HCT116 (cell line): Measurements from ENCODE around the gene MORN1. TPM values are rescaled to one million over a fixed set of nuclear protein-coding genes. Genes with fewer than 3 reads are reported as not detected.

ENCODE experiments used
- ATAC-seq: fragments of 200-7000 bp; cut with Tn5 transposase; 2 replicates; pipeline ENCODE4 v1.9.1; 2020; ENCODE audit warnings: mild to moderate bottlenecking, moderate library complexity
- BruUV-seq: library from RNA; stranded (reverse); fragments of 400-500 nt; replicated peaks from 2 replicates; lab custom pipeline; 2021; lab: Mats Ljungman, UMichigan
- CTCF ChIA-PET: fragments of 300-600 bp; sonication (Branson Sonifier 250); formaldehyde crosslinking; loops from one replicate; lab custom pipeline; 2021; ENCODE audit warnings: antibody characterized with exemption; lab: Charles Lee
- POLR2A ChIA-PET: fragments of 300-600, 350-600 bp; sonication (Branson Sonifier 250); formaldehyde crosslinking; loops from one replicate; lab custom pipeline; 2021; ENCODE audit warnings: antibody characterized with exemption; lab: Charles Lee
- RAD21 ChIA-PET, 2 experiments: fragments of 300-600 bp; sonication (Branson Sonifier 250); formaldehyde crosslinking; loops; one replicate each; lab custom pipeline; 2023; ENCODE audit warnings: low total read pairs in 2 of 2; ENCODE audit not compliant: uncharacterized antibody in 2 of 2, unreplicated experiment in 2 of 2, low non-redundant PET in 1 of 2; lab: Charles Lee
- DNase-seq: peaks from one replicate; pipeline ENCODE4 v3.0.0-alpha.2; 2010; ENCODE audit warnings: low read depth, low spot score
- H2AFZ ChIP-seq: fragments of 200-600 bp; shearing (Covaris generic), sonication (generic); 2 replicates; pipeline ENCODE4 v1.6.1; 2017; ENCODE audit warnings: low read depth, mixed run types, mixed read lengths, antibody characterized with exemption, low read length; ENCODE audit not compliant: poor library complexity, severe bottlenecking
- H3K27ac ChIP-seq: 2 replicates; pipeline ENCODE4 v1.5.1; 2012; ENCODE audit warnings: low read depth, low read length
- H3K27me3 ChIP-seq: fragments of 200-600 bp; sonication (generic); 2 replicates; pipeline ENCODE4 v1.6.1; 2016; ENCODE audit warnings: mixed run types, low read length, mixed read lengths; ENCODE audit not compliant: insufficient read depth
- H3K36me3 ChIP-seq, 2 experiments: fragments of 200-500 bp in 1 of 2; fragments of 200-600 bp in 1 of 2; sonication (Bioruptor generic) in 1 of 2; sonication (generic) in 1 of 2; 2 replicates each; pipeline versions ENCODE4 v1.5.1 to v1.6.1; 2014 to 2016; ENCODE audit warnings: low read length in 2 of 2, inconsistent platforms in 1 of 2, mixed read lengths in 1 of 2, mixed run types in 1 of 2; ENCODE audit not compliant: insufficient read depth in 2 of 2, control insufficient read depth in 1 of 2
- H3K4me1 ChIP-seq, 2 experiments: fragments of 200-600 bp in 1 of 2; sonication (generic) in 1 of 2; 2 replicates each; pipeline versions ENCODE4 v1.5.1 to v1.6.1; 2012 to 2017; ENCODE audit warnings: low read length in 2 of 2, inconsistent platforms in 1 of 2, mild to moderate bottlenecking in 1 of 2, mixed read lengths in 1 of 2, mixed run types in 1 of 2, moderate library complexity in 1 of 2; ENCODE audit not compliant: insufficient read depth in 2 of 2, control insufficient read depth in 1 of 2
- H3K4me2 ChIP-seq: fragments of 200-600 bp; sonication (generic); 2 replicates; pipeline ENCODE4 v1.6.1; 2017; ENCODE audit warnings: mixed run types, low read length, mixed read lengths
- H3K4me3 ChIP-seq, 2 experiments: fragments of 200-600 bp in 1 of 2; sonication (generic) in 1 of 2; replicated peaks in 1 of 2; 2 replicates each; pipeline ENCODE4 v1.5.1; 2011 to 2016; ENCODE audit warnings: low read length in 2 of 2, control low read depth in 1 of 2, low read depth in 1 of 2, mild to moderate bottlenecking in 1 of 2, mixed read lengths in 1 of 2, mixed run types in 1 of 2
- H3K79me2 ChIP-seq: fragments of 200-600 bp; sonication (generic); 2 replicates; pipeline ENCODE4 v1.6.1; 2017; ENCODE audit warnings: mild to moderate bottlenecking, mixed run types, low read length, moderate library complexity, mixed read lengths; ENCODE audit not compliant: insufficient read depth
- H3K9ac ChIP-seq: fragments of 200-600 bp; sonication (generic); 2 replicates; pipeline ENCODE4 v1.6.1; 2016; ENCODE audit warnings: low read length, mixed read lengths
- H3K9me2 ChIP-seq: fragments of 200-600 bp; sonication (generic), shearing (Covaris generic); 2 replicates; pipeline ENCODE4 v1.6.1; 2017; ENCODE audit warnings: mixed run types, mild to moderate bottlenecking, moderate library complexity; ENCODE audit not compliant: insufficient read depth
- H3K9me3 ChIP-seq, 2 experiments: fragments of 200-500 bp in 1 of 2; fragments of 200-600 bp in 1 of 2; sonication (Bioruptor generic) in 1 of 2; sonication (generic) in 1 of 2; 2 replicates each; pipeline ENCODE4 v1.6.1; 2014 to 2017; ENCODE audit warnings: low read length in 2 of 2, mixed read lengths in 2 of 2, inconsistent platforms in 1 of 2, low read depth in 1 of 2, mild to moderate bottlenecking in 1 of 2, mixed run types in 1 of 2, moderate library complexity in 1 of 2; ENCODE audit not compliant: control insufficient read depth in 1 of 2, insufficient read depth in 1 of 2
- H4K20me1 ChIP-seq: fragments of 200-600 bp; sonication (generic), shearing (Covaris generic); 2 replicates; pipeline ENCODE4 v1.6.1; 2017; ENCODE audit warnings: mixed run types, mild to moderate bottlenecking, moderate library complexity; ENCODE audit not compliant: insufficient read depth
- CEBPB ChIP-seq: IDR thresholded peaks from 2 replicates; pipeline ENCODE4 v1.6.1; 2012; ENCODE audit warnings: low read depth
- CTCF ChIP-seq, 3 experiments: fragments of 200-600 bp in 1 of 3; sonication (generic) in 1 of 3; IDR thresholded peaks in 2 of 3; conservative IDR thresholded peaks in 1 of 3; 2 replicates each; pipeline ENCODE4 v1.5.1; 2012 to 2017; ENCODE audit warnings: low read depth in 2 of 3, low read length in 2 of 3, antibody characterized with exemption in 1 of 3, borderline replicate concordance in 1 of 3, control low read depth in 1 of 3, mild to moderate bottlenecking in 1 of 3, mixed read lengths in 1 of 3, mixed run types in 1 of 3, moderate library complexity in 1 of 3; ENCODE audit not compliant: insufficient read depth in 1 of 3
- MAX ChIP-seq: IDR thresholded peaks from 2 replicates; pipeline ENCODE4 v1.6.1; 2012
- intact Hi-C: fragments of 100-400 bp; cut with micrococcal nuclease; formaldehyde crosslinking; loops from 2 replicates; pipeline ENCODE4 v1.10.0; 2022
- total RNA-seq: library from RNA; stranded (reverse); gene quantifications from one replicate; pipeline ENCODE4 v1.2.1, GENCODE V29; 2021; ENCODE audit not compliant: unreplicated experiment

MORN1 gene
- total RNA-seq, 1 experiment from 2014 or later: 21.4 TPM

GRCh38 chr1:2318314-2319278 is 72.8 kb downstream of the MORN1 start:
- ChIA-PET RAD21 (no interaction called here), POLR2A (no interaction called here), CTCF (no interaction called here)
- peaks cover 3 to 26% of the 10 kb centered on the region in 2 experiments for H3K4me1 ChIP-seq
- H3K9me2 ChIP-seq: no peaks in the 10 kb centered on the region
- no peaks in the 10 kb centered on the region for H3K9me3 ChIP-seq
- no peak overlapping the region for H2AFZ ChIP-seq
- no peak overlapping the region for H3K9ac ChIP-seq
- ATAC-seq (no peak), DNase-seq (no peak)
- H3K27me3 ChIP-seq: no peaks in the 10 kb centered on the region
- no peaks in the 10 kb centered on the region for H3K36me3 ChIP-seq
- no peak overlapping the region for H3K4me3 ChIP-seq
- intact Hi-C loops: no loop called here
- H3K27ac ChIP-seq: no peak overlapping the region
- no TSS peak for BruUV-seq
- TF ChIP-seq CTCF (IDR thresholded peaks at IDR 0.05 in 2 of 3, conservative IDR thresholded peaks at IDR 0.05 in 1 of 3; ENCODE audit: borderline replicate concordance in 1 of 3, insufficient read depth in 1 of 3, low read depth in 2 of 3, low read length in 2 of 3): no peak
- TF ChIP-seq MAX: no peak
- no peak for TF ChIP-seq CEBPB
- H3K4me2 ChIP-seq: no peak overlapping the region
- H3K79me2 ChIP-seq: no peaks in the 10 kb centered on the region
- no peaks in the 10 kb centered on the region for H4K20me1 ChIP-seq
